ENCODE data around the gene CROCC2. TPM values are rescaled to one million over a fixed set of nuclear protein-coding genes. Genes with fewer than 3 reads are reported as not detected.

The CROCC2 gene
- total RNA-seq, 1 donor from 2014 or later: not detected

- Histone ChIP-seq H3K27ac (replicated peaks) (no peak overlapping the region), H3K36me3 (no peaks in the 10 kb centered on the region), H3K4me1 (peaks cover 25% of the 10 kb centered on the region), H3K27me3 (ENCODE audit: low read depth) (no peaks in the 10 kb centered on the region), H3K9me3 (replicated peaks) (no peaks in the 10 kb centered on the region), H3K4me3 (no peak overlapping the region)
- intact Hi-C loops (cut with micrococcal nuclease): no loop called here
- TF ChIP-seq CTCF (IDR thresholded peaks at IDR 0.05; ENCODE audit: borderline replicate concordance): no peak
- DNase-seq: peak; percentile 13
Measured at GRCh38 chr2:240966457-240966905, 60.3 kb downstream of the CROCC2 start.

GRCh38 chr2:240966906-240967680, 61.0 kb downstream of the CROCC2 start:
- Histone ChIP-seq H3K4me1 (peaks cover 25% of the 10 kb centered on the region), H3K27ac (replicated peaks) (no peak overlapping the region), H3K36me3 (no peaks in the 10 kb centered on the region), H3K27me3 (ENCODE audit: low read depth) (peaks cover 1% of the 10 kb centered on the region), H3K9me3 (replicated peaks) (no peaks in the 10 kb centered on the region), H3K4me3 (no peak overlapping the region)
- TF ChIP-seq CTCF (IDR thresholded peaks at IDR 0.05; ENCODE audit: borderline replicate concordance): no peak
- DNase-seq: peak; percentile 12
- intact Hi-C loops (cut with micrococcal nuclease): no loop called here

- Histone ChIP-seq H3K27me3 (ENCODE audit: low read depth) (peaks cover 9% of the 10 kb centered on the region), H3K4me3 (no peak overlapping the region), H3K27ac (replicated peaks) (no peak overlapping the region), H3K9me3 (replicated peaks) (no peaks in the 10 kb centered on the region), H3K36me3 (no peaks in the 10 kb centered on the region), H3K4me1 (peaks cover 19% of the 10 kb centered on the region)
- DNase-seq: peak; percentile 11
- no peak for TF ChIP-seq CTCF (IDR thresholded peaks at IDR 0.05; ENCODE audit: borderline replicate concordance)
- intact Hi-C loops (cut with micrococcal nuclease): no loop called here
Measured at GRCh38 chr2:240967681-240968621, 61.8 kb downstream of the CROCC2 start.

GRCh38 chr2:240968731-240969624, 62.8 kb downstream of the CROCC2 start:
- peaks cover 19% of the 10 kb centered on the region for H3K27me3 ChIP-seq (ENCODE audit: low read depth)
- no peak overlapping the region for H3K4me3 ChIP-seq
- H3K36me3 ChIP-seq: no peaks in the 10 kb centered on the region
- DNase-seq: peak; percentile 54
- H3K9me3 ChIP-seq (replicated peaks): peaks cover 5% of the 10 kb centered on the region
- H3K27ac ChIP-seq (replicated peaks): peak overlapping the region; percentile 33
- peak; percentile 23 for TF ChIP-seq CTCF (IDR thresholded peaks at IDR 0.05; ENCODE audit: borderline replicate concordance)
- intact Hi-C loops (cut with micrococcal nuclease): no loop called here
- H3K4me1 ChIP-seq: peaks cover 19% of the 10 kb centered on the region

- Histone ChIP-seq H3K27ac (replicated peaks) (no peak overlapping the region), H3K27me3 (ENCODE audit: low read depth) (peaks cover 31% of the 10 kb centered on the region), H3K4me1 (peaks cover 13% of the 10 kb centered on the region), H3K36me3 (no peaks in the 10 kb centered on the region), H3K9me3 (replicated peaks) (peaks cover 6% of the 10 kb centered on the region), H3K4me3 (no peak overlapping the region)
- no peak for TF ChIP-seq CTCF (IDR thresholded peaks at IDR 0.05; ENCODE audit: borderline replicate concordance)
- intact Hi-C loops (cut with micrococcal nuclease): no loop called here
- no peak for DNase-seq
Measured at GRCh38 chr2:240970104-240970503, 64.0 kb downstream of the CROCC2 start.
